HCT116 (cell line): Measurements from ENCODE around the gene FCRL6. TPM values are rescaled to one million over a fixed set of nuclear protein-coding genes. Genes with fewer than 3 reads are reported as not detected.

Source experiments
- ATAC-seq: fragments of 200-7000 bp; cut with Tn5 transposase; 2 replicates; pipeline ENCODE4 v1.9.1; 2020; ENCODE audit warnings: mild to moderate bottlenecking, moderate library complexity
- BruUV-seq: library from RNA; stranded (reverse); fragments of 400-500 nt; replicated peaks from 2 replicates; lab custom pipeline; 2021; lab: Mats Ljungman, UMichigan
- CTCF ChIA-PET: fragments of 300-600 bp; sonication (Branson Sonifier 250); formaldehyde crosslinking; loops from one replicate; lab custom pipeline; 2021; ENCODE audit warnings: antibody characterized with exemption; lab: Charles Lee
- POLR2A ChIA-PET: fragments of 300-600, 350-600 bp; sonication (Branson Sonifier 250); formaldehyde crosslinking; loops from one replicate; lab custom pipeline; 2021; ENCODE audit warnings: antibody characterized with exemption; lab: Charles Lee
- RAD21 ChIA-PET, 2 experiments: fragments of 300-600 bp; sonication (Branson Sonifier 250); formaldehyde crosslinking; loops; one replicate each; lab custom pipeline; 2023; ENCODE audit warnings: low total read pairs in 2 of 2; ENCODE audit not compliant: uncharacterized antibody in 2 of 2, unreplicated experiment in 2 of 2, low non-redundant PET in 1 of 2; lab: Charles Lee
- DNase-seq: peaks from one replicate; pipeline ENCODE4 v3.0.0-alpha.2; 2010; ENCODE audit warnings: low read depth, low spot score
- H2AFZ ChIP-seq: fragments of 200-600 bp; shearing (Covaris generic), sonication (generic); 2 replicates; pipeline ENCODE4 v1.6.1; 2017; ENCODE audit warnings: low read depth, mixed run types, mixed read lengths, antibody characterized with exemption, low read length; ENCODE audit not compliant: poor library complexity, severe bottlenecking
- H3K27ac ChIP-seq: 2 replicates; pipeline ENCODE4 v1.5.1; 2012; ENCODE audit warnings: low read depth, low read length
- H3K27me3 ChIP-seq: fragments of 200-600 bp; sonication (generic); 2 replicates; pipeline ENCODE4 v1.6.1; 2016; ENCODE audit warnings: mixed run types, low read length, mixed read lengths; ENCODE audit not compliant: insufficient read depth
- H3K36me3 ChIP-seq, 2 experiments: fragments of 200-500 bp in 1 of 2; fragments of 200-600 bp in 1 of 2; sonication (Bioruptor generic) in 1 of 2; sonication (generic) in 1 of 2; 2 replicates each; pipeline versions ENCODE4 v1.5.1 to v1.6.1; 2014 to 2016; ENCODE audit warnings: low read length in 2 of 2, inconsistent platforms in 1 of 2, mixed read lengths in 1 of 2, mixed run types in 1 of 2; ENCODE audit not compliant: insufficient read depth in 2 of 2, control insufficient read depth in 1 of 2
- H3K4me1 ChIP-seq, 2 experiments: fragments of 200-600 bp in 1 of 2; sonication (generic) in 1 of 2; 2 replicates each; pipeline versions ENCODE4 v1.5.1 to v1.6.1; 2012 to 2017; ENCODE audit warnings: low read length in 2 of 2, inconsistent platforms in 1 of 2, mild to moderate bottlenecking in 1 of 2, mixed read lengths in 1 of 2, mixed run types in 1 of 2, moderate library complexity in 1 of 2; ENCODE audit not compliant: insufficient read depth in 2 of 2, control insufficient read depth in 1 of 2
- H3K4me2 ChIP-seq: fragments of 200-600 bp; sonication (generic); 2 replicates; pipeline ENCODE4 v1.6.1; 2017; ENCODE audit warnings: mixed run types, low read length, mixed read lengths
- H3K4me3 ChIP-seq, 2 experiments: fragments of 200-600 bp in 1 of 2; sonication (generic) in 1 of 2; replicated peaks in 1 of 2; 2 replicates each; pipeline ENCODE4 v1.5.1; 2011 to 2016; ENCODE audit warnings: low read length in 2 of 2, control low read depth in 1 of 2, low read depth in 1 of 2, mild to moderate bottlenecking in 1 of 2, mixed read lengths in 1 of 2, mixed run types in 1 of 2
- H3K79me2 ChIP-seq: fragments of 200-600 bp; sonication (generic); 2 replicates; pipeline ENCODE4 v1.6.1; 2017; ENCODE audit warnings: mild to moderate bottlenecking, mixed run types, low read length, moderate library complexity, mixed read lengths; ENCODE audit not compliant: insufficient read depth
- H3K9ac ChIP-seq: fragments of 200-600 bp; sonication (generic); 2 replicates; pipeline ENCODE4 v1.6.1; 2016; ENCODE audit warnings: low read length, mixed read lengths
- H3K9me2 ChIP-seq: fragments of 200-600 bp; sonication (generic), shearing (Covaris generic); 2 replicates; pipeline ENCODE4 v1.6.1; 2017; ENCODE audit warnings: mixed run types, mild to moderate bottlenecking, moderate library complexity; ENCODE audit not compliant: insufficient read depth
- H3K9me3 ChIP-seq, 2 experiments: fragments of 200-500 bp in 1 of 2; fragments of 200-600 bp in 1 of 2; sonication (Bioruptor generic) in 1 of 2; sonication (generic) in 1 of 2; 2 replicates each; pipeline ENCODE4 v1.6.1; 2014 to 2017; ENCODE audit warnings: low read length in 2 of 2, mixed read lengths in 2 of 2, inconsistent platforms in 1 of 2, low read depth in 1 of 2, mild to moderate bottlenecking in 1 of 2, mixed run types in 1 of 2, moderate library complexity in 1 of 2; ENCODE audit not compliant: control insufficient read depth in 1 of 2, insufficient read depth in 1 of 2
- H4K20me1 ChIP-seq: fragments of 200-600 bp; sonication (generic), shearing (Covaris generic); 2 replicates; pipeline ENCODE4 v1.6.1; 2017; ENCODE audit warnings: mixed run types, mild to moderate bottlenecking, moderate library complexity; ENCODE audit not compliant: insufficient read depth
- CBX3 ChIP-seq: IDR thresholded peaks from 2 replicates; pipeline ENCODE4 v1.6.1; 2012; ENCODE audit warnings: low read depth
- CEBPB ChIP-seq: IDR thresholded peaks from 2 replicates; pipeline ENCODE4 v1.6.1; 2012; ENCODE audit warnings: low read depth
- CTCF ChIP-seq, 3 experiments: fragments of 200-600 bp in 1 of 3; sonication (generic) in 1 of 3; IDR thresholded peaks in 2 of 3; conservative IDR thresholded peaks in 1 of 3; 2 replicates each; pipeline ENCODE4 v1.5.1; 2012 to 2017; ENCODE audit warnings: low read depth in 2 of 3, low read length in 2 of 3, antibody characterized with exemption in 1 of 3, borderline replicate concordance in 1 of 3, control low read depth in 1 of 3, mild to moderate bottlenecking in 1 of 3, mixed read lengths in 1 of 3, mixed run types in 1 of 3, moderate library complexity in 1 of 3; ENCODE audit not compliant: insufficient read depth in 1 of 3
- EGR1 ChIP-seq: IDR thresholded peaks from 2 replicates; pipeline ENCODE4 v1.6.1; 2012; ENCODE audit warnings: low read depth
- ELF1 ChIP-seq: IDR thresholded peaks from 2 replicates; pipeline ENCODE4 v1.6.1; 2012; ENCODE audit warnings: low read depth, borderline replicate concordance
- FOSL1 ChIP-seq: IDR thresholded peaks from 2 replicates; pipeline ENCODE4 v1.6.1; 2012; ENCODE audit warnings: low read depth
- JUND ChIP-seq: IDR thresholded peaks from 2 replicates; pipeline ENCODE4 v1.6.1; 2012
- MAX ChIP-seq: IDR thresholded peaks from 2 replicates; pipeline ENCODE4 v1.6.1; 2012
- POLR2A ChIP-seq: IDR thresholded peaks from 2 replicates; pipeline ENCODE4 v1.7.0; 2011; ENCODE audit warnings: borderline replicate concordance; ENCODE audit not compliant: insufficient read depth, insufficient read length; ENCODE audit errors: extremely low read depth
- RAD21 ChIP-seq: IDR thresholded peaks from 2 replicates; pipeline ENCODE4 v1.6.1; 2012; ENCODE audit warnings: low read depth, mild to moderate bottlenecking
- REST ChIP-seq: IDR thresholded peaks from 2 replicates; pipeline ENCODE4 v1.6.1; 2012; ENCODE audit warnings: low read depth
- SIN3A ChIP-seq: IDR thresholded peaks from 2 replicates; pipeline ENCODE4 v1.6.1; 2012; ENCODE audit warnings: low read depth
- SP1 ChIP-seq: IDR thresholded peaks from 2 replicates; pipeline ENCODE4 v1.6.1; 2012; ENCODE audit warnings: low read depth
- SRF ChIP-seq: IDR thresholded peaks from 2 replicates; pipeline ENCODE4 v1.6.1; 2012; ENCODE audit warnings: low read depth
- YY1 ChIP-seq: IDR thresholded peaks from 2 replicates; pipeline ENCODE4 v1.6.1; 2011; ENCODE audit warnings: low read length, low read depth, moderate library complexity, mild to moderate bottlenecking; ENCODE audit not compliant: insufficient replicate concordance; ENCODE audit errors: extremely low read depth
- ZBTB33 ChIP-seq: IDR thresholded peaks from 2 replicates; pipeline ENCODE4 v1.6.1; 2011; ENCODE audit warnings: mild to moderate bottlenecking, low read length, moderate library complexity; ENCODE audit not compliant: insufficient replicate concordance; ENCODE audit errors: extremely low read depth
- ZFX ChIP-seq: fragments of 450-650 bp; IDR thresholded peaks from 2 replicates; pipeline ENCODE4 v1.6.1; 2017
- intact Hi-C: fragments of 100-400 bp; cut with micrococcal nuclease; formaldehyde crosslinking; loops from 2 replicates; pipeline ENCODE4 v1.10.0; 2022
- total RNA-seq: library from RNA; stranded (reverse); gene quantifications from one replicate; pipeline ENCODE4 v1.2.1, GENCODE V29; 2021; ENCODE audit not compliant: unreplicated experiment

Gene FCRL6
- total RNA-seq, 1 experiment from 2014 or later, result not detected

- Histone ChIP-seq H3K4me2 (no peak overlapping the region), H3K9me3 (no peaks in the 10 kb centered on the region), H3K36me3 (no peaks in the 10 kb centered on the region), H3K27ac (no peak overlapping the region), H3K9me2 (no peaks in the 10 kb centered on the region), H2AFZ (no peak overlapping the region), H3K79me2 (no peaks in the 10 kb centered on the region), H3K9ac (no peak overlapping the region), H3K27me3 (no peaks in the 10 kb centered on the region), H3K4me1 (peaks cover 0 to 3% of the 10 kb centered on the region in 2 experiments; a peak in 1 of 4 replicates), H4K20me1 (no peaks in the 10 kb centered on the region), H3K4me3 (no peak overlapping the region)
- ChIA-PET POLR2A (no interaction called here), RAD21 (no interaction called here), CTCF (interaction anchor here (1.1 kb wide), 1 partner anchor 49 kb away, joined by 3 read pairs; no protein-coding TSS in a partner anchor)
- ATAC-seq, result no peak
- intact Hi-C loops, result no loop called here
- no peak for TF ChIP-seq EGR1
- TF ChIP-seq POLR2A, result no peak
- no peak for TF ChIP-seq MAX
- no peak for TF ChIP-seq SRF
- no peak for TF ChIP-seq CBX3
- no peak for TF ChIP-seq SIN3A
- TF ChIP-seq YY1, result no peak
- TF ChIP-seq ELF1, result no peak
- TF ChIP-seq CEBPB, result no peak
- TF ChIP-seq ZBTB33, result no peak
- TF ChIP-seq ZFX, result no peak
- no peak for TF ChIP-seq RAD21
- no peak for TF ChIP-seq REST
- TF ChIP-seq JUND, result no peak
- no peak for TF ChIP-seq FOSL1
- TF ChIP-seq CTCF (IDR thresholded peaks at IDR 0.05 in 2 of 3, conservative IDR thresholded peaks at IDR 0.05 in 1 of 3; ENCODE audit: borderline replicate concordance in 1 of 3, insufficient read depth in 1 of 3, low read depth in 2 of 3, low read length in 2 of 3), result no peak
- no peak for TF ChIP-seq SP1
- no peak for DNase-seq
- BruUV-seq, result no TSS peak
These were observed 41.3 kb downstream of the FCRL6 start for GRCh38 chr1:159843459-159843858.
